ENCODE results near the gene ZFC3H1. TPM values are rescaled to one million over a fixed set of nuclear protein-coding genes. Genes with fewer than 3 reads are reported as not detected.

ZFC3H1 gene
- total and polyA plus RNA-seq, 2 of the 8 experiments (the other 6 are each of a cell fraction or from before 2014, with no cell fraction given): 20.0 to 32.4 TPM

DNA sequence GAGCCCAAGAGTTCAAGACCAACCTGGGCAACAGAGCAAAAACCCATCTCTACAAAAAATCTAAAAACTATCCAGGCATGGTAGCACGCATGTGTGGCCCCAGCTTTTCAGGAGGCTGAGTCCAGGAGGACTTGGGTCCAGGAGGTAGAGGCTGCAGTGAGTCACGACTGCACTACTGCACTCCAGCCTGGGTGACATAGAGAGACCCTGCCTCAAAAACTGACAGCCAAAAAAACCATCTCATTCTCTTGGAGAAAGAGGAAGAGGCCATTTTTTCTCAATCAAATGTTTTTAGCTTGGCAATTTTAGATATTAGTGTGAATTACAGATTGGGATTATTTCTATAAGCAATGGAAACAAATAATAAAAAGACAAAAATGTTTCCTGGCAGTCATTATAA, 38.2 kb downstream of the ZFC3H1 start:
- FAIRE-seq: no peak
- Histone ChIP-seq H3K14ac (ENCODE audit: insufficient read length) (no peak overlapping the region), H2AK5ac (ENCODE audit: low read depth, low read length) (no peak overlapping the region), H3K36me3 (ENCODE audit: control insufficient read depth in 2 of 4, insufficient read depth in 4 of 4, low read length in 3 of 4) (peaks cover 4 to 77% (median 43%) of the 10 kb centered on the region in 4 experiments), H2BK12ac (ENCODE audit: low read depth, low read length) (no peak overlapping the region), H3K27ac (ENCODE audit: low read depth, low read length) (no peak overlapping the region), H3K4me3 (ENCODE audit: extremely low read depth in 1 of 4, insufficient read depth in 2 of 4, low read depth in 3 of 4, low read length in 4 of 4) (no peak overlapping the region), H2BK15ac (ENCODE audit: low read length) (no peak overlapping the region), H3K4me1 (replicated peaks in 1 of 4; ENCODE audit: control insufficient read depth in 3 of 4, insufficient read depth in 4 of 4, low read length in 3 of 4) (no peaks in the 10 kb centered on the region), H4K5ac (ENCODE audit: insufficient read length, low read depth, low read length) (no peak overlapping the region), H3K9ac (replicated peaks in 1 of 4; ENCODE audit: extremely low read depth in 1 of 4, low read depth in 3 of 4, low read length in 3 of 4) (no peak overlapping the region), H4K91ac (replicated peaks; ENCODE audit: insufficient read length, low read length) (no peak overlapping the region), H3K27me3 (replicated peaks in 1 of 4; ENCODE audit: control insufficient read depth in 3 of 4, extremely low read depth in 1 of 4, insufficient read depth in 3 of 4, low read length in 3 of 4) (no peaks in the 10 kb centered on the region), H2BK20ac (ENCODE audit: low read length) (no peak overlapping the region), H3K79me1 (ENCODE audit: low read depth, low read length) (no peaks in the 10 kb centered on the region), H3K9me3 (ENCODE audit: insufficient read depth in 2 of 2, low read depth in 1 of 2, low read length in 1 of 2) (no peaks in the 10 kb centered on the region), H3K79me2 (ENCODE audit: control insufficient read depth in 1 of 2, insufficient read depth in 2 of 2, low read length in 2 of 2) (no peaks in the 10 kb centered on the region), H2AFZ (ENCODE audit: low read length) (no peak overlapping the region), H3K56ac (replicated peaks; ENCODE audit: insufficient read length, low read depth, low read length) (no peak overlapping the region), H3K23ac (ENCODE audit: insufficient read length) (no peak overlapping the region), H3K4me2 (ENCODE audit: insufficient read depth in 1 of 2, low read depth in 2 of 2, low read length in 2 of 2) (no peak overlapping the region), H3K18ac (ENCODE audit: extremely low read depth, low read length) (no peak overlapping the region), H3K4ac (replicated peaks; ENCODE audit: insufficient read length, low read depth, low read length) (no peak overlapping the region), H2BK5ac (ENCODE audit: low read depth, low read length) (no peak overlapping the region), H3K23me2 (ENCODE audit: low read depth, low read length) (no peaks in the 10 kb centered on the region; the same call in 1 of the 2 replicates), H2BK120ac (replicated peaks; ENCODE audit: low read depth, low read length) (no peak overlapping the region), H4K8ac (ENCODE audit: extremely low read depth, insufficient read depth, low read length) (no peak overlapping the region), H4K20me1 (replicated peaks in 1 of 2; ENCODE audit: control insufficient read depth in 1 of 2, insufficient read depth in 2 of 2, low read length in 2 of 2) (no peaks in the 10 kb centered on the region)
- ChIA-PET POLR2A (ENCODE audit: partially characterized antibody) (interaction anchor here (1.1 kb wide), 1 partner anchor 18 kb away, joined by 4 read pairs; no protein-coding TSS in a partner anchor), CTCF (ENCODE audit: partially characterized antibody) (interaction anchor here (1.1 to 4.4 kb wide), 3 partner anchors 9 to 38 kb away, joined by 4 to 21 read pairs (median 4); partner anchors contain the start of genes THAP2 and ZFC3H1)
- DNase-seq (ENCODE audit: low read depth in 1 of 2, low spot score in 2 of 2): no peak
- WGBS, 2 experiments (ENCODE audit: extremely low coverage in 1 of 2, insufficient coverage in 1 of 2, insufficient read length in 1 of 2, insufficient replicate concordance in 2 of 2, low coverage in 1 of 2, low lambda C conversion rate in 2 of 2, missing lambda C conversion rate in 1 of 2): 88% methylated on average over 2 of the region's 2 CpGs; no CpG with 5 or more reads in 1 of the 2 experiments
- TF ChIP-seq KDM1A (IDR thresholded peaks at IDR 0.05; ENCODE audit: borderline replicate concordance, low read length) (no peak), SP2 (IDR thresholded peaks at IDR 0.05; ENCODE audit: low read length) (no peak), PHF8 (conservative IDR thresholded peaks at IDR 0.05; ENCODE audit: low read depth, low read length) (no peak)

Measured in H1 (cell line).